ENCODE data around the gene ARSB. TPM values are rescaled to one million over a fixed set of nuclear protein-coding genes. Genes with fewer than 3 reads are reported as not detected.
A peak's percentile ranks its signal among the peaks of the same experiment; 100 is the strongest.

The ARSB gene
- total RNA-seq, 2 donors from 2014 or later = 28.1 TPM

DNA sequence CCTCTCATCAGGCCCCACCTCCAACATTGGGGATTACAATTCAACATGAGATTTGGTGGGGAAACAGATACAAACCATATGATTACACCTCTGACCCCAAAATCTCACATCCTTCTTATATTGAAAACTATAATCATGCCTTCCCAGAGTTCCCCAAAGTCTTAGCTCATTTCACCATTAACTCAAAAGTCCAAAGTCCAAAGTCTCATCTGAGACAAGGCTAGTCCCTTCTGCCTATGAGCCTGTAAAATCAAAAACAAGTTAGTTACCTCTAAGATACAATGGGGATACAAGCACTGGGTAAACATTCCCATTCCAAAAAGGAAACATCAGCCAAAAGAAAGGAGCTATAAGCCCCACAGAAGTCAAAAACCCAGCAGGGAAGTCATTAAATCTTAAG lies 26.8 kb upstream of the ARSB start:
- Mint-ChIP-seq H3K36me3 (ENCODE audit: low read depth) (no peaks in the 10 kb centered on the region), H3K4me1 (no peaks in the 10 kb centered on the region), H3K9me3 (peaks cover 17% of the 10 kb centered on the region), H3K27me3 (ENCODE audit: insufficient read depth) (peaks cover 5% of the 10 kb centered on the region), H3K27ac (no peak overlapping the region), H3K4me3 (no peak overlapping the region)
- H3K36me3 ChIP-seq (ENCODE audit: control insufficient read depth, insufficient read depth, low read length) = no peaks in the 10 kb centered on the region
- no peak overlapping the region for H3K9ac ChIP-seq (ENCODE audit: extremely low read depth, low read length, poor library complexity, severe bottlenecking)
- TF ChIP-seq, protein P1, sequence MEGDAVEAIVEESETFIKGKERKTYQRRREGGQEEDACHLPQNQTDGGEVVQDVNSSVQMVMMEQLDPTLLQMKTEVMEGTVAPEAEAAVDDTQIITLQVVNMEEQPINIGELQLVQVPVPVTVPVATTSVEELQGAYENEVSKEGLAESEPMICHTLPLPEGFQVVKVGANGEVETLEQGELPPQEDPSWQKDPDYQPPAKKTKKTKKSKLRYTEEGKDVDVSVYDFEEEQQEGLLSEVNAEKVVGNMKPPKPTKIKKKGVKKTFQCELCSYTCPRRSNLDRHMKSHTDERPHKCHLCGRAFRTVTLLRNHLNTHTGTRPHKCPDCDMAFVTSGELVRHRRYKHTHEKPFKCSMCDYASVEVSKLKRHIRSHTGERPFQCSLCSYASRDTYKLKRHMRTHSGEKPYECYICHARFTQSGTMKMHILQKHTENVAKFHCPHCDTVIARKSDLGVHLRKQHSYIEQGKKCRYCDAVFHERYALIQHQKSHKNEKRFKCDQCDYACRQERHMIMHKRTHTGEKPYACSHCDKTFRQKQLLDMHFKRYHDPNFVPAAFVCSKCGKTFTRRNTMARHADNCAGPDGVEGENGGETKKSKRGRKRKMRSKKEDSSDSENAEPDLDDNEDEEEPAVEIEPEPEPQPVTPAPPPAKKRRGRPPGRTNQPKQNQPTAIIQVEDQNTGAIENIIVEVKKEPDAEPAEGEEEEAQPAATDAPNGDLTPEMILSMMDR (conservative IDR thresholded peaks at IDR 0.05) = no peak
- no peak for DNase-seq
- no peak overlapping the region for H3K27ac ChIP-seq (ENCODE audit: low read depth, low read length)
- H3K4me1 ChIP-seq (ENCODE audit: control insufficient read depth, insufficient read depth, low read length) = no peaks in the 10 kb centered on the region
- no peaks in the 10 kb centered on the region for H3K27me3 ChIP-seq (ENCODE audit: control insufficient read depth, insufficient read depth, low read length, poor library complexity, severe bottlenecking)
- no peak overlapping the region for H3K4me3 ChIP-seq (ENCODE audit: low read length)
- H3K9me3 ChIP-seq (ENCODE audit: control insufficient read depth, low read length) = peaks cover 19% of the 10 kb centered on the region

DNA sequence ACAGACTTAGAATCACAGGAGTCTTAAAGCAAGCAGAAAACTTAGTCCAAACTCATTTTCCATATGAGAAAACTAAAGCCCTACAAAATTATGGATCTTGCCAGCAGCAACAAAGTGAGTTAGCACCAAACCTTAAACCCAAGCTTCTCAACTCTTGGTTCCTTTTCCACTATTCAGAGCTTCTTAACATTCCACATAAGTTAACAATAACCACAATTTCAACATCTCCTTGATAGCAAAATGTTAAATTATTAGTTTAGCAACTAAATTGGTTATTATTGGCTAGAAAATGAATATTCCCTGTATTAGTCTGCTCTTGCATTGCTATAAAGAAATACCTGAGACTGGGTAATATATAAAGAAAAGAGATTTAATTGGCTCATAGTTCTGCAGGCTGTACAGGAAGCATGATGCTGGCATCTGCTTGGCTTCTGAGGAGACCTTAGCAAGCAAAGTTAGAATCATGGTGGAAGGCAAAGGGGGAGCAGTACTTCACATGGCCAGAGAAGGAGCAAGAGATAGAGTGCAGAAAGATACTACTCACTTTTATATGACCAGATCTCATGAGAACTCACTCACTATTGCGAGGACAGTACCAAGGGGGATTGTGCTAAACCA lies 26.2 kb upstream of the ARSB start:
- Histone ChIP-seq H3K27ac (ENCODE audit: low read depth, low read length) (no peak overlapping the region), H3K4me3 (ENCODE audit: low read length) (no peak overlapping the region), H3K9me3 (ENCODE audit: control insufficient read depth, low read length) (peaks cover 19% of the 10 kb centered on the region), H3K27me3 (ENCODE audit: control insufficient read depth, insufficient read depth, low read length, poor library complexity, severe bottlenecking) (no peaks in the 10 kb centered on the region), H3K9ac (ENCODE audit: extremely low read depth, low read length, poor library complexity, severe bottlenecking) (no peak overlapping the region), H3K4me1 (ENCODE audit: control insufficient read depth, insufficient read depth, low read length) (no peaks in the 10 kb centered on the region), H3K36me3 (ENCODE audit: control insufficient read depth, insufficient read depth, low read length) (no peaks in the 10 kb centered on the region)
- Mint-ChIP-seq H3K9me3 (peaks cover 17% of the 10 kb centered on the region), H3K36me3 (ENCODE audit: low read depth) (no peaks in the 10 kb centered on the region), H3K27me3 (ENCODE audit: insufficient read depth) (peaks cover 5% of the 10 kb centered on the region), H3K27ac (no peak overlapping the region), H3K4me3 (no peak overlapping the region), H3K4me1 (no peaks in the 10 kb centered on the region)
- WGBS, 2 experiments (ENCODE audit: insufficient coverage in 1 of 2, insufficient read length in 1 of 2) = 100% methylated on average over 1 of the region's 1 CpG; no CpG with 5 or more reads in 1 of the 2 experiments
- DNase-seq = no peak
- TF ChIP-seq, protein P1 (conservative IDR thresholded peaks at IDR 0.05) = peak; percentile 57

DNA sequence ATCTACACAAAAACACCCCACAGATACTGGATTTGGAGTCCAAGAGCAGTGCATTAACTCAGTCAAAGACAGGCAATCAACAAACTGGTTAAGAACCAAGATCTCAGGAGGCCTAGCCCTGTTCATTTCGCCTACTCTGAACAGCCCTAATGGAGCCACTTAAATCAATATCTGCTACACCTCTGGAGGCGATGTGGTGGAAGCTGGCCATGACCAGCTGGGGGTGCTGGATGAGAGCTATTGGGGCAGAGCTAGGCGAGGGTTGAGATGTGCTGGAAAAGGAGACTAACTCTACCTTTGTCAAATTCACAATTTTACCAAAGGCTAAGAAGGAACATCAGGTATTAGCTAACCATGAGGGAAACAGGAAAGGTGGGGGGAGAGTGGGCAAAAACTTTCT lies 23.3 kb upstream of the ARSB start:
- no peaks in the 10 kb centered on the region for H3K36me3 ChIP-seq (ENCODE audit: control insufficient read depth, insufficient read depth, low read length)
- H3K27ac ChIP-seq (ENCODE audit: low read depth, low read length) = no peak overlapping the region
- H3K9me3 ChIP-seq (ENCODE audit: control insufficient read depth, low read length) = peaks cover 13% of the 10 kb centered on the region
- H3K4me3 Mint-ChIP-seq = no peak overlapping the region
- H3K36me3 Mint-ChIP-seq (ENCODE audit: low read depth) = no peaks in the 10 kb centered on the region
- H3K27me3 Mint-ChIP-seq (ENCODE audit: insufficient read depth) = no peaks in the 10 kb centered on the region
- whole genome bisulfite sequencing, 2 experiments (ENCODE audit: insufficient coverage in 1 of 2, insufficient read length in 1 of 2) = 90% methylated on average over 3 of the region's 3 CpGs; no CpG with 5 or more reads in 1 of the 2 experiments
- H3K4me3 ChIP-seq (ENCODE audit: low read length) = no peak overlapping the region
- no peak overlapping the region for H3K27ac Mint-ChIP-seq
- H3K4me1 ChIP-seq (ENCODE audit: control insufficient read depth, insufficient read depth, low read length) = no peaks in the 10 kb centered on the region
- DNase-seq = peak; percentile 53
- no peaks in the 10 kb centered on the region for H3K27me3 ChIP-seq (ENCODE audit: control insufficient read depth, insufficient read depth, low read length, poor library complexity, severe bottlenecking)
- no peak overlapping the region for H3K9ac ChIP-seq (ENCODE audit: extremely low read depth, low read length, poor library complexity, severe bottlenecking)
- peaks cover 12% of the 10 kb centered on the region for H3K9me3 Mint-ChIP-seq
- peaks cover 6% of the 10 kb centered on the region for H3K4me1 Mint-ChIP-seq
- TF ChIP-seq, protein P1 (conservative IDR thresholded peaks at IDR 0.05) = peak; percentile 40

Data from endodermal cell (in vitro differentiated cells).